PC-9 (cell line): ENCODE data around the gene MAP3K2. TPM values are rescaled to one million over a fixed set of nuclear protein-coding genes. Genes with fewer than 3 reads are reported as not detected.

Source experiments
- BruUV-seq: library from RNA; stranded (reverse); fragments of 400-500 nt; replicated peaks from 2 replicates; lab custom pipeline; 2021; lab: Mats Ljungman, UMichigan
- CTCF ChIA-PET: fragments of 300-600 bp; sonication (Branson Sonifier 250); formaldehyde crosslinking; loops from one replicate; lab custom pipeline; 2022; ENCODE audit warnings: antibody characterized with exemption; lab: Charles Lee
- POLR2A ChIA-PET: fragments of 300-600 bp; sonication (Branson Sonifier 250); formaldehyde crosslinking; loops from one replicate; lab custom pipeline; 2022; ENCODE audit warnings: antibody characterized with exemption; ENCODE audit not compliant: unreplicated experiment; lab: Charles Lee
- DNase-seq, 2 experiments: peaks; one replicate each; pipeline versions ENCODE4 v3.0.0 to v3.0.0-alpha.2; 2015 to 2022; ENCODE audit warnings: mixed read lengths in 1 of 2
- H2AFZ ChIP-seq: fragments of 200-600 bp; sonication (generic); 2 replicates; pipeline ENCODE4 v1.8.1; 2017; ENCODE audit warnings: antibody characterized with exemption
- H3F3A ChIP-seq: fragments of 200-600 bp; sonication (generic); 2 replicates; pipeline ENCODE4 v1.8.1; 2017; ENCODE audit warnings: antibody characterized with exemption, mild to moderate bottlenecking, low read depth; ENCODE audit not compliant: insufficient read depth
- H3K27ac ChIP-seq: fragments of 200-600 bp; sonication (generic); 2 replicates; pipeline ENCODE4 v1.6.1; 2016; ENCODE audit warnings: mixed run types
- H3K27me3 ChIP-seq: fragments of 200-600 bp; sonication (generic); 2 replicates; pipeline ENCODE4 v1.6.1; 2016; ENCODE audit warnings: low read depth, mixed run types; ENCODE audit not compliant: insufficient read depth
- H3K36me3 ChIP-seq: fragments of 200-600 bp; sonication (generic); 2 replicates; pipeline ENCODE4 v1.6.1; 2016; ENCODE audit warnings: low read depth, mixed run types
- H3K4me1 ChIP-seq: fragments of 200-600 bp; sonication (generic); replicated peaks from 2 replicates; pipeline ENCODE4 v1.6.1; 2016; ENCODE audit warnings: mixed run types; ENCODE audit not compliant: insufficient read depth
- H3K4me2 ChIP-seq: fragments of 200-600 bp; sonication (generic); 2 replicates; pipeline ENCODE4 v1.6.1; 2017; ENCODE audit warnings: mixed run types
- H3K4me3 ChIP-seq: fragments of 200-600 bp; sonication (generic); 2 replicates; pipeline ENCODE4 v1.6.1; 2016; ENCODE audit warnings: mixed run types
- H3K79me2 ChIP-seq: fragments of 200-600 bp; sonication (generic); 2 replicates; pipeline ENCODE4 v1.6.1; 2017; ENCODE audit warnings: low read depth, mixed run types
- H3K9me2 ChIP-seq: fragments of 200-600 bp; sonication (generic); 2 replicates; pipeline ENCODE4 v1.8.1; 2017; ENCODE audit warnings: mild to moderate bottlenecking; ENCODE audit not compliant: insufficient read depth
- H3K9me3 ChIP-seq: fragments of 200-600 bp; sonication (generic); 2 replicates; pipeline ENCODE4 v1.8.1; 2016; ENCODE audit warnings: low read depth; ENCODE audit not compliant: insufficient read depth
- H4K20me1 ChIP-seq: fragments of 200-600 bp; sonication (generic); 2 replicates; pipeline ENCODE4 v1.8.1; 2017; ENCODE audit not compliant: insufficient read depth
- CTCF ChIP-seq: fragments of 200-600 bp; sonication (generic); conservative IDR thresholded peaks from 2 replicates; pipeline ENCODE4 v1.6.1; 2017; ENCODE audit warnings: mixed run types, antibody characterized with exemption, mild to moderate bottlenecking, moderate library complexity
- EZH2 ChIP-seq: fragments of 200-600 bp; sonication (generic); IDR thresholded peaks from 2 replicates; pipeline ENCODE4 v1.8.0; 2017; ENCODE audit warnings: antibody characterized with exemption, low read depth
- intact Hi-C: fragments of 100-400 bp; cut with micrococcal nuclease; formaldehyde crosslinking; loops from one replicate; pipeline ENCODE4 v1.10.0; 2022; ENCODE audit not compliant: unreplicated experiment
- total RNA-seq: library from RNA; stranded (reverse); gene quantifications from 2 replicates; pipeline ENCODE4 v1.2.3, GENCODE V29; 2021

Gene MAP3K2
- total RNA-seq, 1 experiment from 2014 or later, result 81.2 TPM

- no peak for DNase-seq
- TF ChIP-seq EZH2 (no peak), CTCF (no peak)
- Histone ChIP-seq H4K20me1 (no peaks in the 10 kb centered on the region), H3F3A (no peaks in the 10 kb centered on the region; the same call in 1 of the 2 replicates), H3K4me1 (0 out of 2 replicates have a peak, but pooled peaks cover 5% of the 10 kb centered on the region), H2AFZ (no peak overlapping the region), H3K4me2 (no peak overlapping the region), H3K4me3 (no peak overlapping the region), H3K79me2 (no peaks in the 10 kb centered on the region), H3K36me3 (no peaks in the 10 kb centered on the region), H3K27ac (no peak overlapping the region), H3K27me3 (no peaks in the 10 kb centered on the region), H3K9me3 (no peaks in the 10 kb centered on the region), H3K9me2 (no peaks in the 10 kb centered on the region)
- ChIA-PET CTCF (no interaction called here), POLR2A (interaction anchor here (0.6 kb wide), 1 partner anchor 30 kb away, joined by 6 read pairs; no protein-coding TSS in a partner anchor)
- BruUV-seq, result no TSS peak
- intact Hi-C loops, result no loop called here
Observed at GRCh38 chr2:127431408-127432023, 43.7 kb upstream of the MAP3K2 start.

- no peaks in the 10 kb centered on the region; the same call in 1 of the 2 replicates for H3F3A ChIP-seq
- TF ChIP-seq EZH2 (no peak), CTCF (no peak)
- H4K20me1 ChIP-seq, result no peaks in the 10 kb centered on the region
- H2AFZ ChIP-seq, result no peak overlapping the region
- no peaks in the 10 kb centered on the region for H3K9me2 ChIP-seq
- H3K27ac ChIP-seq, result no peak overlapping the region
- H3K36me3 ChIP-seq, result no peaks in the 10 kb centered on the region
- POLR2A ChIA-PET, result no interaction called here
- H3K4me1 ChIP-seq, result 0 out of 2 replicates have a peak, but pooled peaks cover 5% of the 10 kb centered on the region
- intact Hi-C loops, result no loop called here
- no peak overlapping the region for H3K4me2 ChIP-seq
- H3K4me3 ChIP-seq, result no peak overlapping the region
- no peaks in the 10 kb centered on the region for H3K79me2 ChIP-seq
- no peak for DNase-seq
- H3K9me3 ChIP-seq, result no peaks in the 10 kb centered on the region
- CTCF ChIA-PET, result no interaction called here
- no peaks in the 10 kb centered on the region for H3K27me3 ChIP-seq
- no TSS peak for BruUV-seq
Observed at GRCh38 chr2:127429844-127430425, 42.2 kb upstream of the MAP3K2 start.

- Histone ChIP-seq H4K20me1 (no peaks in the 10 kb centered on the region), H3K9me2 (no peaks in the 10 kb centered on the region), H3F3A (no peaks in the 10 kb centered on the region; the same call in none of the 2 replicates), H3K4me2 (no peak overlapping the region), H3K9me3 (no peaks in the 10 kb centered on the region), H3K4me1 (peaks cover 6% of the 10 kb centered on the region), H3K4me3 (no peak overlapping the region), H2AFZ (no peak overlapping the region), H3K79me2 (no peaks in the 10 kb centered on the region), H3K27me3 (no peaks in the 10 kb centered on the region), H3K27ac (no peak overlapping the region), H3K36me3 (no peaks in the 10 kb centered on the region)
- DNase-seq, result no peak
- ChIA-PET POLR2A (no interaction called here), CTCF (no interaction called here)
- TF ChIP-seq EZH2 (no peak), CTCF (no peak)
- intact Hi-C loops, result no loop called here
- no TSS peak for BruUV-seq
Observed at GRCh38 chr2:127429291-127429690, 41.5 kb upstream of the MAP3K2 start.
